NCI-H1092 treated with DMSO at 0.1 percent for 48 hours (cell line): Measurements from ENCODE around the gene RIC8A.

ENCODE experiments used
- DNase-seq: peaks from one replicate; lab custom pipeline; 2025; lab: John Stamatoyannopoulos, UW

The RIC8A gene

GRCh38 chr11:250274-250673 lies 42.8 kb downstream of the RIC8A start:
- no peak for DNase-seq

DNA sequence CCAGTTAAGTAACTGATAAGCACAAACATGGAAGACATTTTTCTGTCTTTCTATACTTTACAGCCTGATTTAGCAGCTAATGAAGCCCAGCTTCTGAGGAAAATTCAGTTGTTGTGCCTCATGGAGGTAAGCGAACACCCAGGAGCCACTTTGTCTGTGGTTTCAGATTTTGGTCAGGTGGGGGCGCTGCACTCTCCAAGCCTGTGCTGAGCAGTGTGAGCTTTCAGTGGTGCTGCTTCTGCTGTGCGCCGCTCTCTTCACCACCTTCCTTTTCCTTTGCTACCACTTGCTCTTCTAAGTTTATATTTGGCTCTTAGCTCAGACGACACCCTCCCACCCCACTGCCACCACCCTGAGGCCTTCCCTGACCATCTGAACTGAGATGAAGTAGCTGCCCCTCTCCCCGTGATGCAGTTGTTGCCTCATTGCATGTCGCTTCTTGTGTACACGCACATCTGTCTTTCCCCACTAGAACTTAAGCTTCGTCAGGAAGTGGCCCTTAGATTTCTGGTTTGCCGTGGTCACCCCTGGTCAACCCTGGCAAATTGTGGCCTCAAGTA lies 43.3 kb downstream of the RIC8A start:
- no peak for DNase-seq

- no peak for DNase-seq
These were observed 44.0 kb downstream of the RIC8A start for GRCh38 chr11:251550-251949.

GRCh38 chr11:252666-253065 lies 45.2 kb downstream of the RIC8A start:
- no peak for DNase-seq

- no peak for DNase-seq
These were observed 45.8 kb downstream of the RIC8A start for GRCh38 chr11:253160-253885.

DNA sequence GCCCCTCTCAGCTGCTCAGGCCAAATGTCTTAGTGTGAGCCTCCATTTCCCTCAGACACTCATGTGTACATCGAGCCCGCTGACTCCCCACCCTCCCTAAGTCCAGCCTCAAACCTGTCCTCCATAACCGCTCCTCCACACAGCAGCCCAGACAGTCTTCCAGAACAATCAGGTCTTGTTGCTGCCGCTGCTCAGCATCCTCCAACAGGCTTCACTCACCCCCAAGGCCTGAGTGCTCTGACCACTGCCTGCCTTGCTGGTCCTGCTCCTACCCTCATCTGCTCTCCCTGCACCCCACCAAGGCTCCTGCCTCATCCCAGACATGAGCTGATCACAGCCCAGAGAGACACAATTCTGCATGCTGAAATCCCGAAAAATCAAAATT lies 46.4 kb downstream of the RIC8A start:
- DNase-seq = no peak

GRCh38 chr11:255176-255575 lies 47.7 kb downstream of the RIC8A start:
- DNase-seq = no peak

DNA sequence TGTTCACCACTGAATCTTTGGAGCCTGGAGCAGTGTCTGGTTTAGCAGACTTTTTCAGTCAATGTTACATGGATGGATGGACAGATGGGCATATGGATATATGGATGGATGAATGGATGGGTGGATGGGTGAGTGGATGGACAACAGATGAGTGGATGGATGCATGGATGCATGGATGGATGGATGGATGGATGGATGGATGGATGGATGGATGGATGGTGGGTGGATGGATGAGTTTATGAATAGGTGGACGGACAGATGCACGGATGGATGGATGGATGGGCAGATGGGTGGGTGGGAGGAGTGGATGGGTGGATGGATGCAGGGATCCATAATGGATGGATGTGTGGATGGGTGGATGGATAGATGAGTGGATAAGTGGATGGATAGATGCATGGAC lies 48.3 kb downstream of the RIC8A start:
- no peak for DNase-seq

DNA sequence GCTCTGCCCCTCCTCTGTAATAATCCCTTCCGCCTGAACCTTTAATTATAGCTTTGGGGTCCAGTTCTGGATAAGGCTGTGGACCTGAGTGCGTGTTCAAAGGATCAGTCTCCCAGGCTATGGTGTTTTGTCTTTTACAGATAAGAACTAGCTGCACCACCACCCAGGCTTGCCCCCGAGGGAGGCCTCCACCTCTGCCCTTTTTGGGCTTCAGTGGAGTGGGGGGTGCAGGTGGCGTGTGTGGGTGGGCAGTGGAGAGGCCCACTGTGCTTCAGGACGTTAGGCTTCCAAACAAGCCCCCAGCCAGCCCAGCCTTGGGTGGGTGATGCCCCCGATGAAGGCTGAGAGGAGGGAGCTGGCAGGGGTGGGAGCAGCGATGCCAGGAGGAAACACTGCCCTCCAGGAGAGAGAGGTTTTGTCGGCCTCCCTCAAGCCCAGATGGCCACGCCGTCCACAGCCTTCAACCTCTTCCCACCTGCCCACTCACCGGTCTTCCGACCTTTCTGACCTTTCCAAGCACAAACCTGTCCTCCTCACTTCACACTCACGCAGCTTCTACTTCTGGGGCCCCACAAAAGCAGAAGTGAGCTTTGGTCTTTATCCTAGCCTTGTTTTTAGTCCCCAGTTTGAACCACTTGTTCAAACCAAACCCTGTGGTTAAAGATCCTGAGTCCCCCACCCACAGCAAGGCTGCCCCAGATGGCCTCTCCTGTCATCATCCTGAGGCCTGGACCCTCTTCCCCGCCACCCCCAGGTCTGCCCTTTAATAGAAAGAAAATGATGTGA lies 49.6 kb downstream of the RIC8A start:
- no peak for DNase-seq

DNA sequence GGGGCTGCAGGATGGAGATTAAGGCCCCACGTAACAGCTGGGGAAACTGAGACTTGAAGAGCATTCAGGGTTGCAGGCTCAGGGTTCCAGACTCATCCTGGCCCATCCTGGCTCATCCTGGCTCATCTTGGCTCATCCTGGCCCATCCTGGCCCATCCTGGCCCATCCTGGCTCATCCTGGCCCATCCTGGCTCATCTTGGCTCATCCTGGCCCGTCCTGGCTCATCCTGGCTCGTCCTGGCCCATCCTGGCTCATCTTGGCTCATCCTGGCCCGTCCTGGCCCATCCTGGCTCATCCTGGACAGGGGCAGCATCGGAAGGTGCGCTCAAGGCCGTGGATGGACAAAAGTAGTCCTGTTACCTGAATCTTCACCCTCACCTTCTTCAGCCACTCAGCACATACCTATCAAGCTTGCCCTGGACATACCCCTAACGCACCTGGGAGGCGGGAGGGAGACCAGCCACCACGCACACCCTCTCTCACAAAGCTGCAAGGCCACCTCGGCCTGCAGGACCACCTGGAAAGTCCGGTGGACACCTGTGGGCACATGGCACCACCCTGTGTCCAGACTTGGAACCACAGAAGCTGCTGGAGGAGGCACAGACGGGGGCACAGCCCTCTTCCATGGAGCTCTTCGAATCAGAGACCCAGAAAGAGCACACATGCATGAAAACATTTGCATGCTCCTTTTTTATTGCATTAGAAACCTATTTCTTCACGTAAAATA lies 50.4 kb downstream of the RIC8A start:
- DNase-seq = no peak

GRCh38 chr11:259413-259812 lies 51.9 kb downstream of the RIC8A start:
- no peak for DNase-seq

DNA sequence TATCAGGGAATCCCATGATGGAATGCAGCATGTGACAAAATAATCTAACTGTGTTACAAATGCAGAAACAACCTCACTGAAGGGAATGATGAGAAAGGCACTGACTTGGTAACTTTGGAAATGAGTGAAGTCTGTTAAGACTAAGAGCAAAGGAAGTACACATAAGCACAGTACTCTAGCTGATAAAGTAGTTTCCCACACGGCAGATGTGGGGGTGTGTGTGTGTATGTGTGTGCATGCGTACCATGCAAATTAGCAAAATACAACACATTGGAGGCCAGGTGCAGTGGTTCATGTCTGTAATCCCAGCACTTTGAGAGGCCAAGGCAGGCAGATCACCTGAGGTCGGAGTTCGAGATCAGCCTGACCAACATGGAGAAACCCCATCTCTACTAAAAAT lies 54.1 kb downstream of the RIC8A start:
- no peak for DNase-seq
